Testis (tissue), 3 donors: ENCODE data around the gene LRMDA. TPM values are rescaled to one million over a fixed set of nuclear protein-coding genes. Genes with fewer than 3 reads are reported as not detected.

ENCODE experiments used
- DNase-seq: peaks from one replicate; pipeline ENCODE4 v3.0.0-alpha.2; 2019
- H3K27ac ChIP-seq, 2 donors: fragments of 200-600 bp; sonication (generic); one replicate each; pipeline ENCODE4 v1.5.1; 2019
- H3K27me3 ChIP-seq: fragments of 200-600 bp; sonication (generic); one replicate; pipeline ENCODE4 v1.5.1; 2019
- H3K36me3 ChIP-seq: fragments of 200-600 bp; sonication (generic); one replicate; pipeline ENCODE4 v1.5.1; 2017; ENCODE audit warnings: low read depth; ENCODE audit errors: missing control alignments
- H3K4me1 ChIP-seq: fragments of 200-600 bp; sonication (generic); one replicate; pipeline ENCODE4 v1.5.1; 2019
- H3K4me3 ChIP-seq, 2 donors: fragments of 200-600 bp; sonication (generic); one replicate each; pipeline ENCODE4 v1.5.1; 2017 to 2019
- H3K9me3 ChIP-seq: fragments of 200-600 bp; sonication (generic); one replicate; pipeline ENCODE4 v1.5.1; 2017
- CTCF ChIP-seq, 3 experiments: fragments of 450-650 bp in 2 of 3; fragments of 200-600 bp in 1 of 3; sonication (generic) in 1 of 3; IDR thresholded peaks; one replicate each; pipeline ENCODE4 v1.5.1; 2016 to 2019; ENCODE audit warnings: antibody characterized with exemption in 3 of 3, mild to moderate bottlenecking in 2 of 3, moderate library complexity in 1 of 3
- POLR2A ChIP-seq: fragments of 450-650 bp; IDR thresholded peaks from one replicate; pipeline ENCODE4 v1.6.1; 2017; ENCODE audit warnings: antibody characterized with exemption, mild to moderate bottlenecking, moderate library complexity
- WGBS, 2 donors: methylation state at CpG; one replicate each; pipeline ENCODE4 v1.1.5; 2018; 5-methylcytosine and 5-hydroxymethylcytosine counted together
- intact Hi-C: fragments of 100-400 bp; cut with DNase I; formaldehyde crosslinking; loops from one replicate; pipeline ENCODE4 v1.15.1; 2023; ENCODE audit warnings: low total_unique reads
- polyA plus RNA-seq: library from polyadenylated mRNA; stranded (reverse); fragments of 350-450 nt; fragmentation: Illumina TruSeq; extraction: RNeasy Lipid Tissue Mini Kit (QIAGEN cat#74804); gene quantifications from one replicate; pipeline ENCODE4 v1.2.3, GENCODE V29; 2014; ENCODE audit warnings: low read depth, low replicate concordance; ENCODE audit not compliant: insufficient read depth
- total RNA-seq, 2 donors: library from RNA; depleted of rRNA; stranded (reverse); fragments of >200 nt; gene quantifications; one replicate each; pipeline ENCODE4 v1.2.3, GENCODE V29; 2016

The LRMDA gene
- total and polyA plus RNA-seq, 3 donors from 2014 or later: 7.6 to 13.8 (median 10.6) TPM

- H3K27me3 ChIP-seq: no peaks in the 10 kb centered on the region
- DNase-seq: no peak
- 60 to 71% methylated on average over 2 of the region's 2 CpGs for WGBS, 2 donors
These were observed 951.0 kb downstream of the LRMDA start for GRCh38 chr10:76382381-76382851.

GRCh38 chr10:76388321-76389023, 957.0 kb downstream of the LRMDA start:
- no peaks in the 10 kb centered on the region for H3K4me1 ChIP-seq
- DNase-seq: no peak
- H3K36me3 ChIP-seq: no peaks in the 10 kb centered on the region
- H3K4me3 ChIP-seq: no peak overlapping the region
- 79 to 100% methylated on average over 2 of the region's 2 CpGs for WGBS, 2 donors
- no peaks in the 10 kb centered on the region for H3K9me3 ChIP-seq
- no peaks in the 10 kb centered on the region for H3K27me3 ChIP-seq
- intact Hi-C loops: no loop called here
- H3K27ac ChIP-seq: no peak overlapping the region
- no peak for TF ChIP-seq POLR2A
- TF ChIP-seq CTCF (IDR thresholded peaks at IDR 0.05): no peak

More at GRCh38 chr10:76382381-76382851, 951.0 kb downstream of the LRMDA start:
- no peaks in the 10 kb centered on the region for H3K4me1 ChIP-seq
- TF ChIP-seq CTCF (IDR thresholded peaks at IDR 0.05) (no peak), POLR2A (no peak)
- H3K27ac ChIP-seq: no peak overlapping the region
- H3K9me3 ChIP-seq: no peaks in the 10 kb centered on the region
- H3K4me3 ChIP-seq: no peak overlapping the region
- intact Hi-C loops: no loop called here
- H3K36me3 ChIP-seq: no peaks in the 10 kb centered on the region

- WGBS, 2 donors: 59 to 71% methylated on average over 3 of the region's 3 CpGs
- H3K4me3 ChIP-seq: no peak overlapping the region
- H3K9me3 ChIP-seq: no peaks in the 10 kb centered on the region
- H3K36me3 ChIP-seq: no peaks in the 10 kb centered on the region
- H3K4me1 ChIP-seq: peaks cover 26% of the 10 kb centered on the region
- no peaks in the 10 kb centered on the region for H3K27me3 ChIP-seq
- TF ChIP-seq CTCF (IDR thresholded peaks at IDR 0.05) (no peak), POLR2A (no peak)
- peak overlapping the region in 1 of 2 donors; percentile 6 for H3K27ac ChIP-seq
- intact Hi-C loops: loop anchor here (10.0 kb wide), 1 partner anchor 59 kb away; no protein-coding TSS in a partner anchor
- peak; percentile 42 for DNase-seq
These were observed 962.7 kb downstream of the LRMDA start for GRCh38 chr10:76393875-76394706.

GRCh38 chr10:76394707-76395042, 963.3 kb downstream of the LRMDA start:
- DNase-seq: no peak
- H3K4me1 ChIP-seq: peaks cover 26% of the 10 kb centered on the region
- TF ChIP-seq CTCF (IDR thresholded peaks at IDR 0.05) (no peak), POLR2A (no peak)
- no peak overlapping the region for H3K4me3 ChIP-seq
- no peaks in the 10 kb centered on the region for H3K36me3 ChIP-seq
- H3K9me3 ChIP-seq: no peaks in the 10 kb centered on the region
- H3K27me3 ChIP-seq: no peaks in the 10 kb centered on the region
- intact Hi-C loops: loop anchor here (10.0 kb wide), 1 partner anchor 60 kb away; no protein-coding TSS in a partner anchor
- H3K27ac ChIP-seq: peak overlapping the region; percentile 6 to 9
